Heart left ventricle (tissue), 16 donors: Measurements from ENCODE around the gene OR51B2. TPM values are rescaled to one million over a fixed set of nuclear protein-coding genes. Genes with fewer than 3 reads are reported as not detected.

Experiments
- ATAC-seq, 4 donors: fragments of 200-7000 bp; cut with Tn5 transposase; one replicate each; pipeline ENCODE4 v1.9.1; 2020 to 2022; ENCODE audit warnings: moderate library complexity in 4 of 4, mild to moderate bottlenecking in 3 of 4, moderate number of reproducible peaks in 1 of 4
- DNase-seq, 5 donors: peaks; one replicate each; pipeline ENCODE4 v3.0.0-alpha.2; 2020
- H3K27ac ChIP-seq, 12 donors: fragments of 200-600 bp; sonication (generic) in 4 of 12; one replicate each; pipeline versions ENCODE4 v1.5.0 to v1.8.0; 2016 to 2022; ENCODE audit warnings: mild to moderate bottlenecking in 2 of 12
- H3K27me3 ChIP-seq, 9 donors: fragments of 200-600 bp; sonication (generic) in 2 of 9; one replicate each; pipeline versions ENCODE4 v1.5.1 to v1.8.0; 2016 to 2022; ENCODE audit warnings: mild to moderate bottlenecking in 3 of 9
- H3K36me3 ChIP-seq, 9 donors: fragments of 200-600 bp; sonication (generic) in 2 of 9; one replicate each; pipeline versions ENCODE4 v1.5.0 to v1.8.0; 2018 to 2022; ENCODE audit warnings: mild to moderate bottlenecking in 2 of 9
- H3K4me1 ChIP-seq, 12 donors: fragments of 200-600 bp; sonication (generic) in 4 of 12; one replicate each; pipeline versions ENCODE4 v1.5.0 to v1.8.0; 2016 to 2022; ENCODE audit warnings: mild to moderate bottlenecking in 3 of 12
- H3K4me3 ChIP-seq, 12 donors: fragments of 200-600 bp; sonication (generic) in 4 of 12; one replicate each; pipeline versions ENCODE4 v1.5.0 to v1.8.0; 2017 to 2022; ENCODE audit warnings: mild to moderate bottlenecking in 9 of 12, moderate library complexity in 4 of 12
- H3K9me3 ChIP-seq, 12 donors: fragments of 200-600 bp; sonication (generic) in 4 of 12; one replicate each; pipeline versions ENCODE4 v1.5.0 to v1.8.0; 2016 to 2022; ENCODE audit warnings: mild to moderate bottlenecking in 1 of 12
- CTCF ChIP-seq, 12 donors: fragments of 200-600 bp; sonication (generic) in 4 of 12; IDR thresholded peaks; one replicate each; pipeline versions ENCODE4 v1.5.0 to v1.8.0; 2018 to 2022; ENCODE audit warnings: antibody characterized with exemption in 12 of 12, mild to moderate bottlenecking in 5 of 12
- POLR2A ChIP-seq, 2 donors: fragments of 450-650 bp; IDR thresholded peaks; one replicate each; pipeline ENCODE4 v1.6.1; 2017; ENCODE audit warnings: antibody characterized with exemption in 2 of 2, mild to moderate bottlenecking in 2 of 2, moderate library complexity in 2 of 2
- WGBS, 4 donors: extraction: QIAGEN DNeasy Blood & Tissue Kit in 2 of 4; methylation state at CpG; one replicate each; pipeline versions ENCODE4 v1.1.5 to v1.1.7; 2013 to 2018; 5-methylcytosine and 5-hydroxymethylcytosine counted together
- intact Hi-C, 10 donors: fragments of 100-400 bp; cut with DNase I; formaldehyde crosslinking; loops; one replicate each; pipeline versions ENCODE4 v1.11.1 to v1.14.2; 2022
- polyA plus RNA-seq, 2 donors: library from polyadenylated mRNA; stranded (reverse); fragments of 200-250 nt; gene quantifications; one replicate each; pipeline ENCODE4 v1.2.3, GENCODE V29; 2013
- total RNA-seq, 9 donors: library from RNA; depleted of rRNA in 2 of 9; stranded (reverse); fragments of >200 nt in 2 of 9; fragmentation: NEBNext Ultra II Directional in 3 of 9; extraction: Animal tissue kit (Norgen Biotek cat#: 25700) in 3 of 9; gene quantifications; one replicate each; pipeline versions ENCODE4 v1.1.0 to v1.2.4, GENCODE V29; 2016 to 2023
- donor health status: ischemic (EF 13 %, LVEDD 7.1; RV severe dilation, severe dysfunction).
- donor health status: healthy with polysubstance abuse.
- donor health status: DM: no; HTN: yes; CAD: no.
- donor health status: DM: no; HTN: no; CAD: no.
- donor health status: ischemic (EF 25% LVEDD 6.9; RV normal size, moderate dysfunction).
- donor health status: ischemic (EF 25% LVEDD 5.7; RV mildly dilated, moderate dysfunction).
- donor health status: healthy.
- donor health status: DM: yes; HTN: yes; CAD: no.
- donor health status: ischemic (EF 35%, LVEDD 5.7; RV mildly dilated, moderate dysfunction).
- donor health status: nonischemic (EF 11% LVEDD 7.7; RV severe dilation, severe dysfunction).
- donor health status: DM: yes; HTN: yes; CAD: no.
- donor health status: PGD.
- donor health status: ischemic (EF 29% LVEDD 5.4; RV normal size, mild dysfunction).
- donor health status: nonischemic (EF 23%, LVEDD 6.1; RV moderate dilation, normal function).

Gene OR51B2
- total and polyA plus RNA-seq, 11 donors = not detected

- H3K4me1 ChIP-seq = no peaks in the 10 kb centered on the region
- TF ChIP-seq POLR2A (IDR thresholded peaks at IDR 0.05) (no peak), CTCF (IDR thresholded peaks at IDR 0.05) (no peak)
- H3K36me3 ChIP-seq = no peaks in the 10 kb centered on the region
- H3K4me3 ChIP-seq = no peak overlapping the region
- H3K27me3 ChIP-seq = no peaks in the 10 kb centered on the region
- WGBS, 4 donors = 7 to 21% (median 14%) methylated on average over 3 of the region's 3 CpGs
- H3K9me3 ChIP-seq = no peaks in the 10 kb centered on the region
- DNase-seq = no peak
- H3K27ac ChIP-seq = no peak overlapping the region
- intact Hi-C loops = no loop called here
- ATAC-seq = no peak
Observed at GRCh38 chr11:5348551-5349194, 24.6 kb upstream of the OR51B2 start.

- DNase-seq (no peak), ATAC-seq (no peak)
- H3K4me1 ChIP-seq = no peaks in the 10 kb centered on the region
- no peaks in the 10 kb centered on the region for H3K27me3 ChIP-seq
- H3K36me3 ChIP-seq = no peaks in the 10 kb centered on the region
- no peak overlapping the region for H3K4me3 ChIP-seq
- no peak overlapping the region for H3K27ac ChIP-seq
- intact Hi-C loops = no loop called here
- TF ChIP-seq POLR2A (IDR thresholded peaks at IDR 0.05) = no peak
- no peak for TF ChIP-seq CTCF (IDR thresholded peaks at IDR 0.05)
- no peaks in the 10 kb centered on the region for H3K9me3 ChIP-seq
- WGBS, 4 donors = 53 to 58% (median 56%) methylated on average over 3 of the region's 3 CpGs
Observed at GRCh38 chr11:5345831-5346230, 21.7 kb upstream of the OR51B2 start.

- 73 to 80% (median 77%) methylated on average over 6 of the region's 6 CpGs for WGBS, 4 donors
Observed at GRCh38 chr11:5343474-5344335, 19.6 kb upstream of the OR51B2 start, which contains the start of gene OR51B5. Gene OR51B5 (minus strand): TSS chr11:5343524. CDS start chr11:5343524, 0 bp downstream.

More at GRCh38 chr11:5343474-5344335, 19.6 kb upstream of the OR51B2 start, which contains the start of gene OR51B5:
- no peak within 1 kb of the TSS for H3K4me3 ChIP-seq
- no peaks in the 10 kb centered on the region for H3K36me3 ChIP-seq
- no peak for DNase-seq
- no peak within 1 kb of the TSS for H3K27ac ChIP-seq
- TF ChIP-seq POLR2A (IDR thresholded peaks at IDR 0.05) (no peak), CTCF (IDR thresholded peaks at IDR 0.05) (no peak)
- no peaks in the 10 kb centered on the region for H3K27me3 ChIP-seq
- no peaks in the 10 kb centered on the region for H3K4me1 ChIP-seq
- H3K9me3 ChIP-seq = no peaks in the 10 kb centered on the region
- intact Hi-C loops = no loop called here
- no peak for ATAC-seq
